DMS114 treated with DMSO at 0.1 percent for 48 hours (cell line): ENCODE measurements around the gene CSNK1G1.
"Not testable (repeated sequence)": the region's sequence is repeated elsewhere in the genome, so short reads cannot be mapped to it uniquely, and the experiment has no call there.

Experiments used
- DNase-seq: peaks from one replicate; lab custom pipeline; 2025; ENCODE audit not compliant: unreplicated experiment; lab: John Stamatoyannopoulos, UW

Gene CSNK1G1

DNA sequence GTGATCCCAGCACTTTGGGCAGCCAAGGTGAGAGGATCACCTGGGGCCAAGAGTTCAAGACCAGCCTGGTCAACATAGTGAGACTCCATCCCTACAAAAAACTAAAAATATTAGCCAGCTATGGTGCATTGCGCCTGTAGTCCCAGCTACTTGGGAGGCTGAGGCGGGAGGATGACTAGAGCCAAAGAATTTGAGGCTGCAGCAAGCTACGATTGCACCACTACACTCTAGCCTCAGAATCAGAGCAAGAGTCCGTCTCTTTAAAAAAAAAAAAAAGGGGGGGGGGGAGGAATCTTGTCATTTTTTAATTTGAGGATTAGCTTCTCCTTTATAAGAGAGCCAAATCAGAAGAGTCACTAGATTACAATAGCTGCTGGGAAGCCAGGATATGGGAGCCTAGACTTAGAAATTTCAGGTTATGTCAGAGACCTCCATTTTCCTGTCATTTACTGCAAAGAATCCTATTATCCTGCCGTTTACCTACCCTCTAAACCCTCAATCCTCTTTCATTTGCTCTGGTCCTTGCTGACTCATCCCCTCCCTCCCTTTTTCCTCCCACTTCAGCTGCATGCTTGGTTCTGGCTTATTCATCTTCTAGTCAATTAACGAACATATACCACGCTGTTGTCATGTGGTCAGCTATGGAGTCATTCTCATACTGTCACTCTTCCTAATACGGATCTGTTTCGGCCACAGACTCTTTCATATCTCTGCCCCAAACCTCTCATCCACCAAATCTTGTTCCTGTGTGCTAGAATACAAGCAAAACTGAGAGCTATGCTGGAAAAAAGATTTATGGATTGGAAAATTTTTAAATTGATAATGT, 109.4 kb downstream of the CSNK1G1 start:
- DNase-seq = no peak

DNA sequence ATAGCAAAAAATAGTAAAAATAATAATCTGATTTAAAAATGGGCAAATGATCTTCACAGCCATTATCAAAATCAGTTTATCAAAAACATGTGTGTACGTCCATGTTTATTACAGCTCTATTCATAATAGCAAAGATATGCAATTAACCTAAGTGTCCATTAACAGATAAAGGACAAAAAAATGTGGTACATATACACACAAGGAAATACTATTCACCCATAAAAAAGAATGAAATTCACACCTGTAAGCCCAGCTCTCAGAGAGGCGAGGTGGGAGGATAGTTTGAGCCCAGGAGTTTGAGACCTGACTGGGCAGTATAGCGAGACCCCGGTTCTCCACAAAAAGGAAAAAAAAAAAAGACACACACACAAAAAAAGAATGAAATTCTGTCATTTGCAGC, 110.6 kb downstream of the CSNK1G1 start:
- no peak for DNase-seq

DNA sequence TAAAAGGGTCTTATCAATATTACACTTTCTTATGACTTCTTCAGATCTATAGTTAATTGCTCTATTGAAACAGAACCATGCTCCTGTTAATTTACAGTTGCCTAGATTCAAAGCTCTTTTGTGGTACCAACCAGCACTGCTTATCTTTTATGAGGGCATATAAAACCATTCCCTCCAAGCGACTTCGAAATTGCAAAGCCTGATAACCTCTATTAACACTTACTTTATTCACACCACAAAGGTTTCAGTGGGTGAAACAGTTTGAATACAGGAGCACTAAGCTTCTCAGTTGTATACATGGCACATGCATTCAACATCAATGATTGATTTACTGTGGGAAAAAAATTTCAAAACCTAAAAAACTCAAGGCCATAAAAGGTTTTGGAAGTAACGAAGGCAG, 118.3 kb downstream of the CSNK1G1 start:
- no peak for DNase-seq

DNA sequence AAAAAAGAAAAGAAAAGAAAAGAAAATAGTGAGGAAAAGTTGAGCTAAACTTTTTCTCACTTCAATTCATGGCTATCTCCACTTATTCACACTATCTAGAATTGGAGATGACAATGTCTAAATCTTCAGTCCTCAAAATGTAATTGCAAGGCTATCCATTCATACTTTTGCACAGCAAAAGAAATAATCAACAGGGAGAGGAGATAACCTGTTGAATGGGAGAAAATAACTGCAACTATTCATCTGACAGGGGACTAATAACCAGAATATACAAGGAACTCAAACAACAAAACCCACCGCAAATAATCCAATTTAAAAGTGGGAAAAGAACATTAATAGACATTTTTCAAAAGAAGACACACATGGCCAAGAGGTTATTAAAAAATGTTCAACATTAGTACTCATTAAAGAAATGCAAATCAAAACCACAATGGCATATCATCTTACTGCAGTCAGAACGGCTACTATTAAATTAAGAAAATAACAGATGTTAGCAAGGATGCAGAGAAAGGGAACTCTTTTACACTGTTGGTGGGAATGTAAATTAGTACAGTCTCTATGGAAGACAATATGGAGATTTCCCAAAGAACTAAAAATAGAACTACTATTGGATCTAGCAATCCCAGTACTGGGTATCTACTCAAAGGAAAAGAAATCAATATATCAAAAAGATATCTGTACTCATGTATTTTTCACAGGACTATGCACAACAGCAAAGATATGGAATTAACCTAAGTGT, 119.6 kb downstream of the CSNK1G1 start:
- DNase-seq = no peak

DNA sequence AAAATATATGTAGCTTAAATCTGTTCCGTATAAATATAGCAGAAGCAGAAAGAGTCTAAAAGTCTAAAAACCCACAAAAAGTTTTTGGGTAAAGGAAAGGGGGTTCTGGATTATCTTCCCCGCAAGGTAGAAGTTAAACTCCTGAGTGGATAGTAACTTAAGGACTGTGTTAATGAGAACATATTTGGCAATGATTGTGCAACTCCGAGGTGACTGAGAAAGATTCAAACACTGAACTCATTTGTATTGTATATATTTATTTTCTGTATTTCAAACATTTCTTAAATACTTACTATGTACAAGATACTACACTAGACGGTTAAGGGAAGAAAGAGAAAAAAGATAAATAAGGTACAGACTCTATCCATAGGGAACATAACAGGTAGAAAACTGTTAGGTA, 120.4 kb downstream of the CSNK1G1 start:
- DNase-seq = no peak

DNA sequence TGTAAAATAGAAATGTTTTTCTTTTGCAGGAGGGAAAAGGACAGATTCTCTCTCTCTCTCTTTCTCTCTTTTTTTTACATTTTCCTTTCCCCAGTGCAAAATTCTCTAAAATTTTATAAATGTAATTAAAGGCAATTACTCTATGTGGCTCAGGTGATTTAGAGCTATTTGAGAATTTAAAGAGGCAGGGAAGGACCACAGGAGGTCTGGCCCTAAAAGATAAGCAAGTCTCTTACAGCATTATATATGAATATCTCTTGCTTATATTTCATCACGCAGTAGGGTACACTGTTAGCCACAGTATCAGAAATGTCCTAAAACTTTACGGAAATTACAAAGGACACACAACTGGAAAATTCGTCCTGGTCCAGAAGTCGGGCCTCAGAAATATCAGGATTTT, 122.7 kb downstream of the CSNK1G1 start:
- no peak for DNase-seq

DNA sequence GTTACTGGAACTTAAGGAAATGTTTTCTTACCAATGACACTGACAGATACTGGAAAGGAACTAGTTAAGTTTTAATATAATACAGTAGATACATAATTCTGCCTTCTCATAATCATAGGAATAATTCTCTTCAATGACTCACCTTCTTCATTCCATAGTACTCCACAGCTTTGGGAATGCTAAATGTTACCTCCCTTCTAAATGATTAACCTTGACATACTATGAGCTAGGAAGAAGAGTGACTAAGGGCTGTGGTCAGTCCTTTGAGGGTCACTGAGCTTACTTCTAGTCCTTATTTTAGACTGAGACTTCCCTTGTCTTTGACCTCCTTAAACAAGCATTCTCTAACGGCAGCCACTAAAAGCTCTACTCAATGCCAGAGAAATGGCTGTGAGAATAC, 123.6 kb downstream of the CSNK1G1 start:
- no peak for DNase-seq

DNA sequence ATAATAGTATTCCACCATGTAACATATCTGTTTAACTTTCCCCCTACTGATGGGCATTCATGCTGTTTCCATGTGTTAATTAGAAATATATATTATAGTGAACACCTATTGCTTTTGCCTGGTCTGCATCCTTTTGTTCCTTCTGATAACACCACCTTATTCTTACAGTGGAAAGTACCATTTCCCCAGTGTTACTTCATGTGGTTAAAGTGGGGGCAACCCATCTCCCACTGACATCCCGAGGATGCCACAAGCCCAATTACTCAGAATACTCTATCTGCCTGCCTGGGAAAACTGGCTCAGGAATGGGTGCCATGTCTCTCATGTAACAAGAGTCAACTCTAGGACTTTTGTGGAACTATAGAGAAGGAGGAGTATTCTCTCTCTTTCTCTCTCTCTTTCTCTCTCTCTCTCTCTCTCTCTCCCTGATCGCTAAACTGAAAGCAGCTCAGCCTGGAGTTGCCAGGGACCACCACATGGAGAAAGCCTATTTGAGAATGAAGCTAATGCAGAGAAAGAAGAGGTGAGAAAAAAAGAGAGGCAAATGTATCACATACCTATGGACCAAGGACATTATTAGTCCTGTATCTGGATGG, 126.7 kb downstream of the CSNK1G1 start:
- no peak for DNase-seq

DNA sequence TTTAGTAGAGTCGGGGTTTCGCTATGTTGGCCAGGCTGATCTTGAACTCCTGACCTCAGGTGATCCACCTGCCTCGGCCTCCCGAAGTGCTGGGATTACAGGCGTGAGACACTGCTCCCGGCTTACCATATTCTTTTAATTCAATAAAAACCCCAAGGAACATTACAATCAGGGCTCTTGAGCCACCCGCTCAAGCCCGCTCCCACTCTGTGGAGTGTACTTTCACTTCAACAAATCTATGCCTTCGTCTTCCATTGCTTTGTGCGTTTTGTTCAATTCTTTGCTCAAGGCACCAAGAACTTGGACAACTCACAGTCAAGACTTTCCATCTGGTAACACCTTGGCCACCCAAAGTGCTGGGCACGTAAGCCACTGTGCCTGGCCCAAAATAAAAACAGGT, 130.2 kb downstream of the CSNK1G1 start:
- no peak for DNase-seq

DNA sequence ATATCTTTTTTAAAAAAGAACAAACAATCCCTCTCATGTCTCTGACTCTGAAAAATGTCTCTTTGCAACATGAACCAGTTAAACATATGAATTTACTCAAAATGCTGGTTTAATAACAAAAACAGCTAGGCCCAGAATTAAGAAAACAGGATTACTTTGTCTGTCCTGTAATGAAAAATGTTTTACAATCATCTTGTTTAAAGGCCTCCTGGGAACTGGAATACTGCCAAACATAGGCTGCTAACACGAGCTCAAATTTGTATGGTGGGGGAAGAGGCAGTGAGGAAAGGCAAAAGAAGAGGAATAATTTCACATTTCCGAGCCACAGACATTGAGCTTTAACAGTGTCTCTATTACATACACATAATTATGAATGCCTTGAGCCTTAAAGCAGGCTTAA, 131.5 kb downstream of the CSNK1G1 start:
- no peak for DNase-seq

DNA sequence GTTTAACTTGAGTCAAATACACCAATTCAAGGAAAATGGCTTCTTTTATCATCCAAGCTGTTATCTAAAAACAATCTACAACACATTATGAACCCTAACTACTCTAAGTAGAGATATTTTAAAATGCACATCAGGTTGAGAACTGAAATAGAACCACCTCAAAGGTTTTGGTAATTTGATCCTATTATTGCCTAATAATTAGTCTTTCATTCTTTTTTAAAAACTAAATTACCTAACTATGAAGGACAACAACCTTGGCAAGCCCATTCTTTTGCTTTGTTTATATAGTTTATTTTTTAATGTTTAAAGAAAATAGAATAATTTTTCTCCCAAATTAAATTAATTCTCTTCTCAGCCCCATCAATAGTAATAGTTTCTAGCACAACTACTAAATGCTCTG, 132.1 kb downstream of the CSNK1G1 start:
- DNase-seq = no peak

DNA sequence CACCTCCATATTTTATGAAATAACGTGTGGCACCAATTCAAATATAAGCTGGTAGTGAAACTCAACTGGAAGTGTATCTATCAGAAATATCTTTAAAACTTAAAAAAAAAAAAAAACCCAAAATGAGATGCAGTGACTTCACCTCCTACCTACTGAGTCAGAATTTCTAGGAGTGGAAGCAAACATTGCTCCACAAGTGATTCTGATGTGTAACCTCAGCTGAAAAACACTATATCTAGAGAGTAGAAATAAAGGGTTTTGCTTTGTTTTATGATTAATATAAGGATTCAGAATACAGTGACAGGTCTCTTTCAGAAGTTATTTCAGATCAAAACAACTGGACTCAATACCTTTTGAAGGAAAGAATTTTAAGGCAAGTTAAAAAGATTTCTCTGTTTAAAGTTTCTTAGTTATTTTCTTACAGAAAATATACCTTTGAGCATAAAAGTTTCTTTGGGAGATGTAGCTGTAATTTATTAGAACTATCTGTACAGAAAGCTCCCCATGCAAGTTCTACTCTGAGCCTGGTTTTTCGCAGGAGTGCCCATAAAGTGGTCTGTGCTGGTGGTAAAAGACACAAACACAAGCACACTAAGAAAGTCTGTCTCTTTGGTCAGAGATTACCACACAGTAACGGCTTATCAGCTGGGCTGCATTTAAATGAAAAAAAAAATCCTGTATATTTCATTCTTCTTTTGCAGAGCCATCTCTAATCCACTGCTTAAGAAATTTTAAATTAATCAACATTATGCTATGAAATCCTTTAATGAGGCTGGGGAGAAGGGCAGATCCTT, 133.2 kb downstream of the CSNK1G1 start:
- DNase-seq = no peak

DNA sequence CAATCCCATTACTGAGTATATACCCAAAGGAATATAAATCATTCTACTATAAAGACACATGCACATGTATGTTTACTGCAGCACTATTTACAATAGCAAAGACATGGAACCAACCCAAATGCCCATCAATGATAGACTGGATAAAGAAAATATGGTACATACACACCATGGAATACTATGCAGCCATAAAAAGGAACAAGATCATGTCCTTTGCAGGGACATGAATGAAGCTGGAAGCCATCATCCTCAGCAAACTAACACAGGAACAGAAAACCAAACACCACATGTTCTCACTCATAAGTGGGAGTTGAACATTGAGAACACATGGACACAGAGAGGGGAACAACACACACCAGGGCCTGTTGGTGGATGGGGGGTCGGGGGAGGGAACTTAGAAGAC, 134.1 kb downstream of the CSNK1G1 start:
- DNase-seq = not testable (repeated sequence)

DNA sequence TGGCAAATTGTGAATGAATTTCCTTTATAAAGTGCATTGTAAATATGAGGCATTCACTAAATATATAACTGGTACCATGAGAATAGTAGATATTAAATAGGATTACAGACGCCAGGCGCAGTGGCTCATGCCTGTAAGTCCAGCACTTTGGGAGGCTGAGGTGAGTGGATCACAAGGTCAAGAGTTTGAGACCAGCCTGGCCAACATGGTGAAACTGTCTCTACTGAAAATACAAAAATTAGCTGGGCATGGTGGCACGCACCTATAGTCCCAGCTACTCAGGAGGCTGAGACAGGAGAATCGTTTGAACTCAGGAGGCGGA, 138.6 kb downstream of the CSNK1G1 start:
- not testable (repeated sequence) for DNase-seq

DNA sequence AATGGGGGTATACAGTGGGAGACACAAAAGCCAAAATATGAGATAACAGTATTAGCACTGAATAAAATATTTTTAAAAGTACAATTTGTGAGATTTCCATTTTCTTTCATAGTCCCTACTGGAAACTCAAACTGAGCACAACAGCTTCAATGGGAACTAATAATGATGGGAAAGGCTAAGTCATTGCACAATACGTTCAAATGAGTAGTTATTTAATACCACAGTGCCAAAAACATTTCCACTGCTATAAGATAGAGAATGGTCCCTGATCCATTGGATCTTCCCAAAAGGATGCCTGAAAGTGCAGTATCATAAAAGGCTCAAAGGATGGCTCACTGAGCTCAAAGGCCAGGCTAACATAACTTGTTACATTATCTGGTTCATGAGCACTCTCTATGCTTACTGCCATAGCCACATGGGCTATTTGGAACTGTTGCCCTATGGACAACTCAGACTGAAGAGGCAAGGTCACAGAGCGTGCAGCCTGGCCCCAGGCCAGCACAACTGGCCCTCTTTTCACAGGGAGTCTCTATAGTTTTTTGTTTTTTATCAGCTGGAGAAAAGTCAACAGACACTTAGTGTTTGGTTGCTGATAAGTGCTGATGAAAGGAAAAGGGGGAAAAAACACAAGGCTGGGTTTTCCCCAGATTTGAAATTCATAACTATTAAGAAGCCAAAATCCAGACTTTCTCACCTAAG, 139.1 kb downstream of the CSNK1G1 start:
- DNase-seq = no peak

DNA sequence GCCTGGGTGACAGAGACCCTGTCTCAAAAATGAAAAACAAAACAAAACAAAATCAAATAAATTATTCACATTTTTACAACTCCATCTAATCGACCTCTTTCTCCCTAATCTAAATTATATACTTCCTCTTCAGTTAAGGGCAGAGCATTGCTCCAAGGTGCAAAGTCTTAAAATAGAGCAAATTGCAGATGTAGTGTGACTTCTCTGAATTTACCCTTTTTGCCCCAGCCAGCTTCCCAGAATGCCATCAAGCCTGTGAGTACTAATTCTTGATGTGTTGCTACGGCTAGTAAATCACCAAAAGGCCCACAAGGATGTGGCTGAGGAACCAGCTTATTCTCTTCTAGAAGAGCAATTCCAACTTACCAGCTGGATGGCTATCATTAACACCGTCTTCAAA, 139.8 kb downstream of the CSNK1G1 start:
- DNase-seq = no peak

DNA sequence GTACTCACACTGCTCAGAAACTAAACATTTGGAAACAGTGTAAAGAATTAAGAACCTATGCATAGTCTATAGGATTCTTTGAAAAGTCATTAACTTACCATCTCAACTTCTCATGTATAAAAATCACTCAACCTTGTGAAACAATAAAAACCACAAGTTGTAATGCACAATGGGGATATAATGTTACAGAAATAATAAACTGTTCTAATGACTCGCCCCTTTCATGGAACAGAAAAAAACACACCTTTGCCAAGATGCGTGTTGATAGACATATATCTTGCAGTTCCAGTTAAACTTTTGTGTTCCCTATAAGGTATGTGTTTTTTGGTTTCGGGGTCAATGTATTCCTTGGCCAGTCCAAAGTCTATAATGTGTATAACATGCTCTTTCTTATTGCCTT, 142.3 kb downstream of the CSNK1G1 start:
- no peak for DNase-seq

DNA sequence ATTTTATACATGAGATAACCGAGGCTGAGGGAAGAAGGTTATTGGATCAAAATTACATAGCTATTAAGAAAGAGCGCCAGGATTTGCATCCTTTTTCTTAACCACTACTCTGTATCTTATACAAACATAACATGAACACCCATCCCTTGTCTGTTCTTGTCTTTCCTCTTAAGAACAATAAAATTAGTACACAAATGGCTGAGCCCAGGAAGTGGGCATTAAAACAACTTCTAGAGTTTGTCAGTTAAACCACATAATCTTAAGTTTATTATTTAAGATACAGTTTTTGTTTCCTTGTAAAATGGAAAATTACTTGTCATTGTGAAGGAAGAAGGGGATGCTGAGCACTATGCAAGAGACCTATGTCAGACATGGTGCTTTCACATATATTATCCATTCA, 144.3 kb downstream of the CSNK1G1 start:
- no peak for DNase-seq

DNA sequence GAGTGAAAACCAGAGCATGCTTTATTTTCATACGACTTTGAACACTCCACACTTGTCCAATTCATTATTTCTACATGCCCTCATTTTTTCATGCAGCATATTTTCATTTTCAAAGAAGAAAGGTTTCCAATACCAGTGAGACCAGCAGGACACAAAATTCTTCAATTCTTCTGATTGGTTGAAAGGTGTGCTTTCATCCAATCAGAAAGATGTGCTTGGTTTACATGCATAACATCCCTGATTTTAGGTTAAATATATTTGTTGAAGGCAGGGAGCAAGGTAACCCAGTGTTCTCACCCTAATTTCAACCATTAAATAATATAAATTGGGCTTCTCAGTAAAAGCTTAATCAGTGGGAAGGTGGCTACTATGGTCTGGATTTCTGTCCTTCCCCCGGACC, 145.6 kb downstream of the CSNK1G1 start:
- DNase-seq = no peak

DNA sequence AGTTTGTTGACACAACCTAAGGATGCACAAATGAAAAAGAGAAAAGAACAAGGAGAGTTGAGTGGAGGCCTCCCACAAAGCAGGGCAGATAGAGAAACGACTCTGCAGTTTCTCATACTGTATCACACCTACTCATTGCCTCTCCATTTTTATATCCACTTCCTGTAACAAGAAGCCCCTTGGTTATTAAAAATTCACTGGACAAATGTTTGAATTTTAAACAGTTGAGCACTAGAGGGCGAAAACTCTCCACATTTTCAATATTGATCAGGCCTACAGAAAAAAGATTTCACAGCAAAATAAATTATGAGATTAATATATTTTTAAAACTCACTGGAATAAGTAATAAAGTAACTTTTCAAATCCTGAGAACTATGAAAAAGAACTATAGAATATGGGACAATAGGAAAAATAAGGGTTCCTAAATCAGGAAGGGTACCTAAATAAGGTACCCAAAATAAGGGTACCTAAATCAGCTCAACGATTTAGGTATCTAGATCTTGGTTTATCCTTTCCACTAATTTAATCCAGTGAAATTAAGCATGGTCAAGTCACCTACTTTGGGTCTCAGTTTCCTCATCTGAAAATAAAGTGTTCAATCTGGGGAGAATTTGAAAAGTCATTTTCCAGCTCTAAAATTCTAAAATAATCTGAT, 146.2 kb downstream of the CSNK1G1 start:
- peak; percentile 38 for DNase-seq
